H1 (cell line): ENCODE results near the gene CELF5. TPM values are rescaled to one million over a fixed set of nuclear protein-coding genes. Genes with fewer than 3 reads are reported as not detected.

Experiments
- CTCF ChIA-PET: fragments of 300-600 bp; sonication (Branson Sonifier 250); formaldehyde crosslinking; loops from one replicate; lab custom pipeline; 2021; ENCODE audit not compliant: partially characterized antibody; lab: Charles Lee
- POLR2A ChIA-PET: fragments of 300-600 bp; sonication (Branson Sonifier 250); formaldehyde crosslinking; loops from one replicate; lab custom pipeline; 2021; ENCODE audit warnings: inconsistent platforms; ENCODE audit not compliant: partially characterized antibody; lab: Charles Lee
- DNase-seq, 2 experiments: peaks; one replicate each; pipeline versions ENCODE4 v3.0.0 to v3.0.0-alpha.2; 2010 to 2022; ENCODE audit warnings: low spot score in 2 of 2, low read depth in 1 of 2, mixed read lengths in 1 of 2
- FAIRE-seq: peaks from 2 replicates; lab custom pipeline; 2011; peaks lifted over from hg19 to GRCh38; lab: Jason Lieb, UNC
- H2AFZ ChIP-seq: 2 replicates; pipeline ENCODE4 v1.8.1; 2012; ENCODE audit warnings: low read length, inconsistent platforms
- H2AK5ac ChIP-seq: 2 replicates; pipeline ENCODE4 v1.6.1; 2013; ENCODE audit warnings: low read depth, low read length
- H2BK120ac ChIP-seq: replicated peaks from 2 replicates; pipeline ENCODE3; 2013; ENCODE audit warnings: low read depth, low read length, inconsistent platforms
- H2BK12ac ChIP-seq: 2 replicates; pipeline ENCODE4 v1.6.1; 2013; ENCODE audit warnings: low read depth, low read length
- H2BK15ac ChIP-seq: 2 replicates; pipeline ENCODE4 v1.6.1; 2013; ENCODE audit warnings: low read length
- H2BK20ac ChIP-seq: 2 replicates; pipeline ENCODE4 v1.6.1; 2013; ENCODE audit warnings: low read length
- H2BK5ac ChIP-seq: 2 replicates; pipeline ENCODE4 v1.6.1; 2013; ENCODE audit warnings: low read depth, low read length
- H3K14ac ChIP-seq: 2 replicates; pipeline ENCODE4 v1.6.1; 2013; ENCODE audit warnings: inconsistent platforms; ENCODE audit not compliant: insufficient read length
- H3K18ac ChIP-seq: 2 replicates; pipeline ENCODE4 v1.6.1; 2013; ENCODE audit warnings: low read length; ENCODE audit errors: extremely low read depth
- H3K23ac ChIP-seq: 2 replicates; pipeline ENCODE4 v1.6.1; 2013; ENCODE audit warnings: inconsistent platforms; ENCODE audit not compliant: insufficient read length
- H3K23me2 ChIP-seq: 2 replicates; pipeline ENCODE4 v1.6.1; 2013; ENCODE audit warnings: low read depth, low read length
- H3K27ac ChIP-seq: 2 replicates; pipeline ENCODE4 v1.6.1; 2011; ENCODE audit warnings: low read depth, low read length, inconsistent platforms
- H3K27me3 ChIP-seq, 4 experiments: replicated peaks in 1 of 4; 1 replicate in 1 of 4; 2 replicates in 3 of 4; pipeline versions ENCODE4 v1.6.1 to v1.8.1; 2011 to 2013; ENCODE audit warnings: low read length in 3 of 4, mild to moderate bottlenecking in 3 of 4, inconsistent platforms in 2 of 4, mixed read lengths in 2 of 4, moderate library complexity in 1 of 4; ENCODE audit not compliant: control insufficient read depth in 3 of 4, insufficient read depth in 3 of 4; ENCODE audit errors: extremely low read depth in 1 of 4
- H3K36me3 ChIP-seq, 4 experiments: 2 replicates each; pipeline versions ENCODE4 v1.6.1 to v1.8.1; 2011 to 2013; ENCODE audit warnings: mild to moderate bottlenecking in 4 of 4, low read length in 3 of 4, moderate library complexity in 2 of 4, control low read depth in 1 of 4, inconsistent platforms in 1 of 4; ENCODE audit not compliant: insufficient read depth in 4 of 4, control insufficient read depth in 2 of 4
- H3K4ac ChIP-seq: replicated peaks from 2 replicates; pipeline ENCODE3; 2013; ENCODE audit warnings: low read length, low read depth, mixed read lengths, inconsistent platforms; ENCODE audit not compliant: insufficient read length
- H3K4me1 ChIP-seq, 4 experiments: replicated peaks in 1 of 4; 1 replicate in 1 of 4; 2 replicates in 3 of 4; pipeline versions ENCODE4 v1.6.1 to v1.8.1; 2011 to 2013; ENCODE audit warnings: low read length in 3 of 4, inconsistent platforms in 2 of 4, mixed read lengths in 1 of 4; ENCODE audit not compliant: insufficient read depth in 4 of 4, control insufficient read depth in 3 of 4
- H3K4me2 ChIP-seq, 2 experiments: 2 replicates each; pipeline versions ENCODE4 v1.6.1 to v1.8.1; 2011 to 2013; ENCODE audit warnings: low read depth in 2 of 2, low read length in 2 of 2, control low read depth in 1 of 2, inconsistent platforms in 1 of 2, mild to moderate bottlenecking in 1 of 2; ENCODE audit not compliant: insufficient read depth in 1 of 2
- H3K4me3 ChIP-seq, 4 experiments: fragments of 200-600, 300-600 bp in 1 of 4; sonication (generic), shearing (Covaris generic), sonication (Bioruptor Twin) in 1 of 4; 2 replicates each; pipeline versions ENCODE4 v1.5.1 to v1.8.1; 2011 to 2016; ENCODE audit warnings: low read length in 4 of 4, low read depth in 3 of 4, control low read depth in 2 of 4, inconsistent platforms in 2 of 4, mild to moderate bottlenecking in 2 of 4, mixed read lengths in 1 of 4, moderate library complexity in 1 of 4; ENCODE audit not compliant: insufficient read depth in 2 of 4; ENCODE audit errors: extremely low read depth in 1 of 4
- H3K56ac ChIP-seq: replicated peaks from 2 replicates; pipeline ENCODE3; 2013; ENCODE audit warnings: low read depth, mild to moderate bottlenecking, mixed read lengths, low read length, inconsistent platforms; ENCODE audit not compliant: insufficient read length
- H3K79me1 ChIP-seq: 2 replicates; pipeline ENCODE4 v1.6.1; 2013; ENCODE audit warnings: low read depth, low read length, control low read depth
- H3K79me2 ChIP-seq, 2 experiments: 2 replicates each; pipeline versions ENCODE4 v1.6.1 to v1.8.1; 2012 to 2013; ENCODE audit warnings: low read length in 2 of 2, mild to moderate bottlenecking in 2 of 2, inconsistent platforms in 1 of 2; ENCODE audit not compliant: insufficient read depth in 2 of 2, control insufficient read depth in 1 of 2
- H3K9ac ChIP-seq, 4 experiments: replicated peaks in 1 of 4; 1 replicate in 1 of 4; 2 replicates in 3 of 4; pipeline versions ENCODE4 v1.6.1 to v1.8.1; 2011 to 2013; ENCODE audit warnings: low read depth in 3 of 4, low read length in 3 of 4, control low read depth in 2 of 4, mild to moderate bottlenecking in 2 of 4, moderate library complexity in 2 of 4, inconsistent platforms in 1 of 4; ENCODE audit errors: extremely low read depth in 1 of 4
- H3K9me3 ChIP-seq, 2 experiments: 2 replicates each; pipeline versions ENCODE4 v1.6.1 to v1.8.1; 2012 to 2013; ENCODE audit warnings: mild to moderate bottlenecking in 2 of 2, moderate library complexity in 2 of 2, control low read depth in 1 of 2, inconsistent platforms in 1 of 2, low read depth in 1 of 2, low read length in 1 of 2, mixed read lengths in 1 of 2; ENCODE audit not compliant: insufficient read depth in 2 of 2
- H4K20me1 ChIP-seq, 2 experiments: replicated peaks in 1 of 2; 2 replicates each; pipeline versions ENCODE3 to v1.8.1; 2011 to 2013; ENCODE audit warnings: inconsistent platforms in 2 of 2, low read length in 2 of 2, mild to moderate bottlenecking in 1 of 2; ENCODE audit not compliant: insufficient read depth in 2 of 2, control insufficient read depth in 1 of 2
- H4K5ac ChIP-seq: 2 replicates; pipeline ENCODE4 v1.6.1; 2013; ENCODE audit warnings: low read length, low read depth, mixed read lengths, inconsistent platforms; ENCODE audit not compliant: insufficient read length
- H4K8ac ChIP-seq: 2 replicates; pipeline ENCODE4 v1.8.0; 2013; ENCODE audit warnings: mild to moderate bottlenecking, moderate library complexity, low read length, inconsistent platforms; ENCODE audit not compliant: insufficient read depth; ENCODE audit errors: extremely low read depth
- H4K91ac ChIP-seq: replicated peaks from 2 replicates; pipeline ENCODE3; 2013; ENCODE audit warnings: low read length, mixed read lengths, inconsistent platforms; ENCODE audit not compliant: insufficient read length
- BCL11A ChIP-seq, 2 experiments: IDR thresholded peaks; one replicate each; pipeline ENCODE4 v1.6.1; 2011; ENCODE audit warnings: low read depth in 2 of 2, low read length in 2 of 2, mild to moderate bottlenecking in 2 of 2
- CBX5 ChIP-seq: fragments of 300-800, 300-1000 bp; sonication (generic); IDR thresholded peaks from 2 replicates; pipeline ENCODE4 v1.7.1; 2016; ENCODE audit warnings: antibody characterized with exemption, low read length, low read depth
- CBX8 ChIP-seq: fragments of 300-800, 300-1000 bp; sonication (generic); IDR thresholded peaks from 2 replicates; pipeline ENCODE4 v1.7.1; 2016; ENCODE audit warnings: low read depth, low read length, borderline replicate concordance
- GABPA ChIP-seq: IDR thresholded peaks from 2 replicates; pipeline ENCODE4 v1.6.1; 2011; ENCODE audit warnings: mild to moderate bottlenecking, low read length, moderate library complexity, borderline replicate concordance; ENCODE audit not compliant: insufficient read depth
- POLR2AphosphoS5 ChIP-seq: IDR thresholded peaks from 2 replicates; pipeline ENCODE4 v1.6.1; 2011; ENCODE audit warnings: low read depth, low read length
- SP1 ChIP-seq: IDR thresholded peaks from 2 replicates; pipeline ENCODE4 v1.6.1; 2011; ENCODE audit warnings: low read depth, low read length
- SP4 ChIP-seq: IDR thresholded peaks from 2 replicates; pipeline ENCODE4 v1.6.1; 2012; ENCODE audit warnings: low read length, inconsistent platforms
- SRF ChIP-seq: IDR thresholded peaks from 2 replicates; pipeline ENCODE4 v1.6.1; 2011; ENCODE audit warnings: mild to moderate bottlenecking, low read depth, low read length, moderate library complexity
- WGBS, 2 experiments: shearing (Covaris generic) in 1 of 2; methylation state at CpG; one replicate each; pipeline versions ENCODE4 v1.1.6 to v1.1.7; 2013 to 2015; ENCODE audit warnings: low lambda C conversion rate in 2 of 2, mixed read lengths in 2 of 2, inconsistent platforms in 1 of 2, low coverage in 1 of 2, missing lambda C conversion rate in 1 of 2; ENCODE audit not compliant: insufficient replicate concordance in 2 of 2, insufficient coverage in 1 of 2, insufficient read length in 1 of 2; ENCODE audit errors: extremely low coverage in 1 of 2, missing lambda C conversion rate in 1 of 2; 5-methylcytosine and 5-hydroxymethylcytosine counted together
- polyA plus RNA-seq, 7 experiments: library from polyadenylated mRNA; depleted of rRNA in 3 of 7; stranded (reverse) in 5 of 7; unstranded in 2 of 7; fragments of >200 nt in 5 of 7; fragments of 200-250 nt in 2 of 7; gene quantifications; 1 replicate in 5 of 7; 2 replicates in 1 of 7; 4 replicates in 1 of 7; pipeline versions ENCODE4 v1.2.1 to v1.2.3, GENCODE V29; 2011 to 2013; ENCODE audit warnings: missing spikeins in 2 of 7, mixed read lengths in 2 of 7
- total RNA-seq: library from RNA; stranded (reverse); fragmentation: NEBNext Ultra II Directional; extraction: Animal tissue kit (Norgen Biotek cat#: 25700); gene quantifications from 2 replicates; pipeline ENCODE4 v1.2.1, GENCODE V29; 2021
- TF ChIP-seq, protein P1 (sequence below): IDR thresholded peaks from 2 replicates; pipeline ENCODE4 v1.6.1; 2012; ENCODE audit warnings: inconsistent platforms
- TF ChIP-seq, protein P2 (sequence below): IDR thresholded peaks from 2 replicates; pipeline ENCODE4 v1.6.1; 2012; ENCODE audit warnings: inconsistent platforms

CELF5 gene
- total and polyA plus RNA-seq, 2 of the 8 experiments (the other 6 are each of a cell fraction or from before 2014, with no cell fraction given): 9.8 to 15.0 TPM

DNA sequence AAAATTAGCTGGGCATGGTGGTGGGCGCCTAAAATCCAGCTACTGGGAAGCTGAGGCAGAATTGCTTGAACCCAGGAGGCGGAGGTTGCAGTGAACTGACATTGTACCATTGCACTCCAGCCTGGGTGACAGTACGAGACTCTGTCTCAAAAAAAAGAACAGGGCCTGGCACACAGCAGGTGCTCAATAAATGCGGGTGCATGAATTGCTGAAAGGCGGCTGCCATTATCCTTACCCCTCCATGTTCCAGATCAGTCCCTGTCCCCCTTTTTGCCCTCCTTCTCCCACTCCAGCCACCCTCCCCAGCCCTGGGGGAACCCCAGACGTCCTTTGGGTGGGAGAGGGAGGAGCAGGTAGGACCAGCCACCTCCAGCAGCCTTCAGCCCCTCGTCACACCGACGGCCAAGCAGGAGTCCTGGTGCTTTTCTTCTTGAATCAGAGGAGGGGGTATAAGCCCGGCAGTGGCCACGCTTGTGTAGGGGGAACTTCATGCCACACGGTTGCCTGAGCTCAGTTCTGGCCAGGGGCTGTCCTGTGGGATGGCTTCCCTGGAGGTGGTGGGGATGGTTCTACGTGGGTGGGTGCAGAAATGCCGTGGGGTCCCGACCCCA, 121.5 kb downstream of the CELF5 start:
- Histone ChIP-seq H3K4me1 (no peaks in the 10 kb centered on the region), H3K9me3 (no peaks in the 10 kb centered on the region), H2AK5ac (no peak overlapping the region), H2BK120ac (no peak overlapping the region), H4K91ac (no peak overlapping the region), H3K23ac (no peak overlapping the region), H2BK20ac (no peak overlapping the region), H2BK15ac (no peak overlapping the region), H3K36me3 (no peaks in the 10 kb centered on the region), H4K8ac (no peak overlapping the region; the same call in 1 of the 2 replicates), H3K4ac (no peak overlapping the region), H3K9ac (no peak overlapping the region), H3K79me2 (no peaks in the 10 kb centered on the region), H3K27me3 (no peaks in the 10 kb centered on the region; a peak in 3 of 7 replicates), H4K20me1 (no peaks in the 10 kb centered on the region), H3K4me2 (no peak overlapping the region), H4K5ac (no peak overlapping the region), H3K14ac (no peak overlapping the region), H3K56ac (no peak overlapping the region), H2BK5ac (no peak overlapping the region), H3K18ac (no peak overlapping the region), H2BK12ac (no peak overlapping the region), H3K23me2 (no peaks in the 10 kb centered on the region), H3K4me3 (no peak overlapping the region), H2AFZ (no peak overlapping the region), H3K79me1 (no peaks in the 10 kb centered on the region), H3K27ac (no peak overlapping the region)
- ChIA-PET CTCF (interaction anchor here (0.6 to 1.7 kb wide), 5 partner anchors 10 to 1357 kb away, joined by 3 to 10 read pairs (median 3); no protein-coding TSS in a partner anchor), POLR2A (interaction anchor here (1.4 kb wide), 1 partner anchor 87 kb away, joined by 4 read pairs; no protein-coding TSS in a partner anchor)
- WGBS, 2 experiments: 66% methylated on average over 14 of the region's 15 CpGs; no CpG with 5 or more reads in 1 of the 2 experiments
- DNase-seq (no peak), FAIRE-seq (no peak)
- TF ChIP-seq, protein P1, sequence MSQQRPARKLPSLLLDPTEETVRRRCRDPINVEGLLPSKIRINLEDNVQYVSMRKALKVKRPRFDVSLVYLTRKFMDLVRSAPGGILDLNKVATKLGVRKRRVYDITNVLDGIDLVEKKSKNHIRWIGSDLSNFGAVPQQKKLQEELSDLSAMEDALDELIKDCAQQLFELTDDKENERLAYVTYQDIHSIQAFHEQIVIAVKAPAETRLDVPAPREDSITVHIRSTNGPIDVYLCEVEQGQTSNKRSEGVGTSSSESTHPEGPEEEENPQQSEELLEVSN: no peak
- TF ChIP-seq GABPA (no peak), SP1 (no peak), SP4 (no peak), SRF (no peak), BCL11A (IDR thresholded peaks at IDR 0.05; ENCODE audit: low read depth in 2 of 2, low read length in 2 of 2) (no peak), POLR2AphosphoS5 (no peak), CBX8 (no peak), CBX5 (no peak)
- TF ChIP-seq, protein P2, sequence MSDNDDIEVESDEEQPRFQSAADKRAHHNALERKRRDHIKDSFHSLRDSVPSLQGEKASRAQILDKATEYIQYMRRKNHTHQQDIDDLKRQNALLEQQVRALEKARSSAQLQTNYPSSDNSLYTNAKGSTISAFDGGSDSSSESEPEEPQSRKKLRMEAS: no peak
